KBM-7 (cell line): ENCODE data around the gene SEMA7A.

Experiments
- DNase-seq: peaks from one replicate; pipeline ENCODE4 v3.0.0-alpha.2; 2015
- in situ Hi-C: fragments of 300-500 bp; cut with MboI; formaldehyde crosslinking; loops from 2 replicates; pipeline ENCODE4 v1.14.3; 2020; ENCODE audit warnings: low sequenced_read_pairs, low pct_unique_long_range_greater_than_20kb, mixed read lengths

SEMA7A gene

GRCh38 chr15:74434263-74435136 lies 742 bp upstream of the SEMA7A start:
- in situ Hi-C loops: loop anchor here (10.0 kb wide), 1 partner anchor 50 kb away; no protein-coding TSS in a partner anchor

GRCh38 chr15:74432968-74433591 lies 678 bp downstream of the SEMA7A start:
- DNase-seq: no peak
- in situ Hi-C loops: loop anchor here (10.0 kb wide), 1 partner anchor 48 kb away; no protein-coding TSS in a partner anchor

More at GRCh38 chr15:74434263-74435136, 742 bp upstream of the SEMA7A start:
- DNase-seq: no peak

- DNase-seq: peak; percentile 32
- in situ Hi-C loops: loop anchor here (10.0 kb wide), 1 partner anchor 48 kb away; no protein-coding TSS in a partner anchor
Observed at GRCh38 chr15:74432271-74432967, 1.3 kb downstream of the SEMA7A start.

- no peak for DNase-seq
- in situ Hi-C loops: loop anchor here (10.0 kb wide), 1 partner anchor 47 kb away; no protein-coding TSS in a partner anchor
Observed at GRCh38 chr15:74431645-74432044, 2.1 kb downstream of the SEMA7A start.

- in situ Hi-C loops: loop anchor here (10.0 kb wide), 1 partner anchor 46 kb away; no protein-coding TSS in a partner anchor
- DNase-seq: no peak
Observed at GRCh38 chr15:74431116-74431515, 2.6 kb downstream of the SEMA7A start.

GRCh38 chr15:74430510-74430951 lies 3.2 kb downstream of the SEMA7A start:
- in situ Hi-C loops: loop anchor here (10.0 kb wide), 1 partner anchor 46 kb away; no protein-coding TSS in a partner anchor
- DNase-seq: no peak

- in situ Hi-C loops: loop anchor here (10.0 kb wide), 1 partner anchor 45 kb away; no protein-coding TSS in a partner anchor
- DNase-seq: no peak
Observed at GRCh38 chr15:74429781-74430400, 3.9 kb downstream of the SEMA7A start.

GRCh38 chr15:74428970-74429780 lies 4.6 kb downstream of the SEMA7A start:
- DNase-seq: no peak
- in situ Hi-C loops: no loop called here

- DNase-seq: peak; percentile 27
- in situ Hi-C loops: no loop called here
Observed at GRCh38 chr15:74428442-74428787, 5.3 kb downstream of the SEMA7A start.

GRCh38 chr15:74427607-74428441 lies 5.9 kb downstream of the SEMA7A start:
- no peak for DNase-seq
- in situ Hi-C loops: no loop called here

- in situ Hi-C loops: no loop called here
- no peak for DNase-seq
Observed at GRCh38 chr15:74426404-74427281, 7.1 kb downstream of the SEMA7A start.

- in situ Hi-C loops: no loop called here
- no peak for DNase-seq
Observed at GRCh38 chr15:74425630-74426029, 8.1 kb downstream of the SEMA7A start.

- in situ Hi-C loops: no loop called here
- DNase-seq: no peak
Observed at GRCh38 chr15:74424901-74425528, 8.7 kb downstream of the SEMA7A start.

GRCh38 chr15:74423431-74424257 lies 10.1 kb downstream of the SEMA7A start:
- in situ Hi-C loops: no loop called here
- DNase-seq: no peak

GRCh38 chr15:74422652-74423430 lies 10.9 kb downstream of the SEMA7A start:
- DNase-seq: no peak
- in situ Hi-C loops: no loop called here
